HG02885 (cell line): ENCODE measurements around the gene CSNK2A2.
A peak's percentile ranks its signal among the peaks of the same experiment; 100 is the strongest.

ENCODE experiments used
- ATAC-seq: cut with Tn5 transposase; IDR thresholded peaks from one replicate; pipeline ENCODE4 v1.9.1; 2021; ENCODE audit warnings: mild to moderate bottlenecking; ENCODE audit not compliant: unreplicated experiment, poor library complexity

CSNK2A2 gene

GRCh38 chr16:58152246-58152868, 45.5 kb downstream of the CSNK2A2 start:
- no peak for ATAC-seq

DNA sequence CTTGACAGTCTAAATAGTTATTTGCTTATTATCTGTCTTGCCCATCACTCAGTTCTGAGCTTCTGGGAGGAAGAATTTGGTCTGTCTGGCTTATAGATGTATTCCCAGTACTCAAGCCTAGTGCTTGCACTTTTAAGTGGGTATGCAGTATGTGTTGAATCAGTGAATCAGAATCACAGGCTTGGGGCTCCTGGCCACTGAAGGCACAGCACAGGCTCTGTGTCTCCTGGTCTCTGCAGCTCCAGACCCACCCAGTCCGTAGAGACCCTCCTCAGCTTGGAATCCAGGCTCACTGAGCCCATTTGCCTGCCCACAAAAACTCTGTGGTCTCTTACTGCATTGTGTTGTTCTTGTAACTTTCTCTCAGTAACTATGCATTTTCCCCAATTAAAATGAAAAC, 49.4 kb downstream of the CSNK2A2 start:
- ATAC-seq, result no peak

DNA sequence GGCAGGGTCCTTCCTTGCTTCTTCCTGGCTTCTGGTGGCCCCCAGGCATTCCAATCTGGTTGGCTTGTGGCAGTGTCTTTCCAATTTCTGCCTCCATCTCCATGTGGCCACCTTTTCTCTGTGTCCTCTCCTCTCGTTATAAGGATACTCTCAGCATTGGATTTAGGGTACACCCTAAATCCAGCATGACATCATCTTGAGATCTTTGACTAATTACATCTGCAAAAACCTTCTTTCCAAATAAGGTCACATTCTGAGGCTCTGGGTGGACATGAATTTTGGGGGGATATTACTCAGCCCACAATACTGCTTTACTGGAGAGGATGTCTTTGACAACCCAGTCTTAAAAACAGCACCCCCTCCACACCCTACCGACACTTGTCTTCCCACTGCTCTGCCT, 49.8 kb downstream of the CSNK2A2 start:
- no peak for ATAC-seq

DNA sequence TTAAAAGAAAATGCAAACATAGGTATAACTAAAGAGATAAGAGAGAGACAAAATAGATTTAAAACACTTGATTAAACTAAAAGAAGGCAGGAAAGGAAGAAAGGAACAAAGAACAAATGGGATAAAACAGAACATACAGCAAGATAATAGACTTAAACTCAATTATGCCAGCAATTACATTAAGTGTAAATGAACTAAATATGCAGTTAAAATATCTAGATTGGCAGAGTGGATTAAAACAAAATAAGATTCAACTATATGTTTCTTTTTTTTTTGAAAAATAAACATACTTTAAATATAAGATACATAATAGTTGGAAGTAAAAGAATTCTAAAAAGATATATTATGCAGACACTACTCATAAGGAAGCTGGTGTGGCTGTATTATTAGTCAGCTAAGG, 59.1 kb downstream of the CSNK2A2 start:
- no peak for ATAC-seq

DNA sequence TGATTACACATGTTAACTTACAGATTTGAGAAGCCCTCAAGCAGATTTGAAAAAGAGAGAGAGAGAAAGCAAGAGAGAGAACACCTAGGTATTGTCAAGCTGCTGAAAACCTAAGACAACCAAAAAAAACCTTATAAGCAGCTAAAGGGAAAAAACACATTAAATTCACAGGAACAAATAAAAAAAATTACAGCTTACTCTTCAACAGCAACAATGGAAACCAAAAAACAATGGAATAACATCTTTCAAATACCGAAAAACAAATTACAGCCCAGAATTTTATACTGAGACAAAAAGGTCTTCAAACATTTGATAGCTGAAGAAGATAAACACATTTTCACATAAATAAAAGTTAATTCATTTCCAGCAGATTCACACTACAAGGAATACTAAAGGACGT, 60.3 kb downstream of the CSNK2A2 start:
- no peak for ATAC-seq

GRCh38 chr16:58129097-58129936, 68.6 kb downstream of the CSNK2A2 start, which contains the start of gene CFAP20:
Gene CFAP20 (minus strand): TSS chr16:58129381. CDS start chr16:58129115, 266 bp downstream.
- peak; percentile 81 for ATAC-seq

GRCh38 chr16:58128711-58129096, 69.2 kb downstream of the CSNK2A2 start:
- peak; percentile 8 for ATAC-seq

GRCh38 chr16:58128181-58128631, 69.7 kb downstream of the CSNK2A2 start:
- no peak for ATAC-seq

DNA sequence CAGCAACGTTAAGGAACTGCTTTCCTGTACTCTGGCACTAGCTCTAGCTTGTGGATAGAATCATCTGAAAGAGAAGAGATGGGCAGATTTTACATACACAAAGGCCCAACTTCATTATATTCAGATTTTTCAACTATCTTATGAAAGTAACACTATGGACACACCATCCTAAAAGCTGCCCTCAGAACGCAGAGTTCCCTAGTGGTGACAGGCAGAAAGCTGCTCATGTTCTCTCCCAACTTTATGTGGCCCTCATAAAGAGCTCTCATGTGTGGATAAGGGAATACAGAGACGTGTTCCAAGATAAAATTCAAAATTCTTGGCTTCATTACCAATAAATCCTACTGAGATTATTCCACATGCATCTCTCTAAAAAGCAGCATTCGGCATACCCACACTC, 70.3 kb downstream of the CSNK2A2 start:
- no peak for ATAC-seq

- ATAC-seq, result no peak
Observed at GRCh38 chr16:58127033-58127556, 70.8 kb downstream of the CSNK2A2 start.

- no peak for ATAC-seq
Observed at GRCh38 chr16:58126451-58126961, 71.4 kb downstream of the CSNK2A2 start.

DNA sequence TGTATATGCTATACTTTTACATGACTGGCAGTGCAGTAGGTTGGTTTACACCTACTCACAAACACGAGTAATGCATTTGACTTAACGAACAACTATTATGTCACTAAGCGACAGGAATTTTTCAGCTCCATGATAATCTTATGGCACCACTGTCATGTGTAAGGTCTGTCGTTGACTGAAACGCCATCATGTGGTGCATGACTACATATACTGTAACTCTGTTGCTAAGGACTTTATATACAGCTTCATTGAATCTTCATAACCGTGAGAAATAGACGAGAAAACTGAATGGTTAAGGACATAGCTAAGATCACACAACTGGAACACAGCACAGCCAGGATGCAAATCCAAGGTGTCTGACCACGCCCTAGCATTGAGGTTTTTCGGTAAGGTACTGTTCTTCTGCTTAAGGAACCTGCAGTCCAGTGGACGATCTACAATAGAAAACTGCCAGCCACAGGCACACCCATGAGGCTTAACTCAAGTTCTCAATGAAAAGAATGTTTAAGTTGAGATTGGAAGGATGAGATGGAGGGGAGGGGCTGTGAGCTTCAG, 72.0 kb downstream of the CSNK2A2 start:
- ATAC-seq, result no peak

GRCh38 chr16:58125041-58125440, 72.9 kb downstream of the CSNK2A2 start:
- ATAC-seq, result no peak

- ATAC-seq, result no peak
Observed at GRCh38 chr16:58124601-58124915, 73.3 kb downstream of the CSNK2A2 start.

GRCh38 chr16:58123896-58124600, 73.9 kb downstream of the CSNK2A2 start:
- ATAC-seq, result no peak

DNA sequence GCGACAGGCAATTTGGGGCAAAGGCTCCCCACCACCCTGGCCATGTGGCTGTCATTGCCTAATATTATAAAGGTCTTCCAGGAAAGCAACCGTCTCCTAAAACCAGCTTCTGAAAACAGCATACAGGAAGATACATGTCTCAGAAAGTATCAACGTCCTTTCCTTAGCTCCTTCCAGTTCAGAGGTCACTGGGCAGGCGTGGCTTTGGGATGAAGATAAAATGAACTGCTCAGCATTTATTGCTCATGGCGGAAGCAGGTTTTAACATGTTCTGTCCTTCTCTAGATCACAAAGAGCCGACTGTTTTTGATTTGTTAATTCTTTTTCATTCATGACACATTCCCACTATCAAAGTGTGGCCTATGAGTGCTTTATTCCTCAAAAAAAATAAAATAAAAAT, 76.8 kb downstream of the CSNK2A2 start:
- ATAC-seq, result no peak

GRCh38 chr16:58120234-58120633, 77.7 kb downstream of the CSNK2A2 start:
- no peak for ATAC-seq

- ATAC-seq, result no peak
Observed at GRCh38 chr16:58119509-58119845, 78.4 kb downstream of the CSNK2A2 start.

DNA sequence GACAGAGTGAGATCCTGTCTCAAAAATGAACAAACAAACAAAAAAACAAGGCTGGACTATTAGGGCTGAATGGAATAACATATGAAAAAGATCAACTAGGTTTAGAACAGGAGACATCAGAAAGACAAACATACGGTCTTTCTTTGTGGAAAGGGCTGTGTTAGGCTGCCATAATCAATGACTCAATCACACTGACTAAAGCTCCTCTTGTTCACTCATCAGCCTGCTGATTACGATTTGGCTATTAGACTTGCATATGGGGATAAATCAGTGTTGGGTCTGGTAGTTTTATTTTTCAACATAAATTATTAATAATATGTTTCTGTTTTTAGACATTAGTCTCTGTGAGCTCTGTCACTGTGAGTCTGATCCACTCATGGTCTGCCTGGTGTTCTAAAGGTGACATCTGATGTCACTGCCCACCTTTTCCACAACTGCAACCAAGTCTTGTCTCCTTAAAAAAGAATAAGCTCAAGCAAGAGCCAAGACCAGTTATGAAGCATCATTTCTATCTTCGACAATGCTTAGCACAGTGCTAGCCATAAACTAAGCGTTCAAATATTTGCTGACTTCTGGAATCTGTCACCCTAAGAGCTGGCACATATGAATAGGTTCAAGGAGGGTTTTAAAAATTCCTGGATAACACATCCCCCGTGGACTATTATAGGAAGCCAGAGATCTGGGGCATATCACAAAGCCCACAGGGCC, 79.0 kb downstream of the CSNK2A2 start:
- no peak for ATAC-seq

- ATAC-seq, result no peak
Observed at GRCh38 chr16:58116529-58116928, 81.4 kb downstream of the CSNK2A2 start.
